GM12878 (cell line): ENCODE data around the gene IFNA2. TPM values are rescaled to one million over a fixed set of nuclear protein-coding genes. Genes with fewer than 3 reads are reported as not detected.

Experiments used
- ATAC-seq: fragments of 200-7000 bp; cut with Tn5 transposase; 3 replicates; pipeline ENCODE4 v1.9.1; 2020; ENCODE audit warnings: mild to moderate bottlenecking, moderate library complexity
- BruUV-seq: library from RNA; stranded (reverse); fragments of 400-500 nt; replicated peaks from 2 replicates; lab custom pipeline; 2021; lab: Mats Ljungman, UMichigan
- CTCF ChIA-PET: fragments of 300-600 bp; sonication (Branson Sonifier 250); formaldehyde crosslinking; extraction: SDS; loops from one replicate; lab custom pipeline; 2021; ENCODE audit warnings: inconsistent platforms; lab: Yijun Ruan, JAX
- POLR2A ChIA-PET: fragments of 350-600 bp; formaldehyde crosslinking; extraction: SDS; loops from one replicate; lab custom pipeline; 2021; ENCODE audit warnings: inconsistent platforms; lab: Charles Lee
- RAD21 ChIA-PET: fragments of 300-600 bp; sonication (Branson Sonifier 250); formaldehyde crosslinking; loops from one replicate; lab custom pipeline; 2023; ENCODE audit warnings: antibody characterized with exemption; ENCODE audit not compliant: unreplicated experiment; lab: Charles Lee
- SMC1A ChIA-PET: fragments of 300-600 bp; sonication (Branson Sonifier 250); formaldehyde crosslinking; loops from one replicate; lab custom pipeline; 2023; ENCODE audit not compliant: unreplicated experiment, uncharacterized antibody; lab: Charles Lee
- DNase-seq: peaks from one replicate; pipeline ENCODE4 v3.0.0-alpha.2; 2011; ENCODE audit warnings: low read depth, low spot score
- FAIRE-seq: peaks from 3 replicates; lab custom pipeline; 2011; peaks lifted over from hg19 to GRCh38; lab: Jason Lieb, UNC
- H2AFZ ChIP-seq: 2 replicates; pipeline ENCODE4 v1.6.0; 2011; ENCODE audit warnings: low read depth, low read length, control low read depth; ENCODE audit not compliant: control insufficient read depth
- H3K27ac ChIP-seq: 2 replicates; pipeline ENCODE4 v1.5.1; 2011; ENCODE audit warnings: control low read depth; ENCODE audit not compliant: control insufficient read depth, insufficient read depth
- H3K27me3 ChIP-seq, 2 experiments: replicated peaks in 1 of 2; 2 replicates each; pipeline versions ENCODE4 v1.6.0 to v1.6.1; 2011; ENCODE audit warnings: low read length in 1 of 2; ENCODE audit not compliant: control insufficient read depth in 2 of 2, insufficient read depth in 2 of 2
- H3K36me3 ChIP-seq, 2 experiments: 2 replicates each; pipeline ENCODE4 v1.5.1; 2011; ENCODE audit warnings: low read length in 1 of 2; ENCODE audit not compliant: control insufficient read depth in 2 of 2, insufficient read depth in 2 of 2
- H3K4me1 ChIP-seq: 2 replicates; pipeline ENCODE4 v1.6.1; 2011; ENCODE audit warnings: mild to moderate bottlenecking, low read length, moderate library complexity, mixed read lengths; ENCODE audit not compliant: control insufficient read depth, insufficient read depth
- H3K4me2 ChIP-seq: 2 replicates; pipeline ENCODE4 v1.6.0; 2011; ENCODE audit warnings: control low read depth; ENCODE audit not compliant: control insufficient read depth, insufficient read depth
- H3K4me3 ChIP-seq: fragments of 200-600 bp; sonication (generic); 2 replicates; pipeline ENCODE4 v1.5.1; 2016
- H3K79me2 ChIP-seq: 2 replicates; pipeline ENCODE4 v1.6.0; 2011; ENCODE audit warnings: low read length; ENCODE audit not compliant: control insufficient read depth, insufficient read depth
- H3K9ac ChIP-seq: 2 replicates; pipeline ENCODE4 v1.8.0; 2011; ENCODE audit warnings: low read length, control low read depth, mixed read lengths; ENCODE audit not compliant: control insufficient read depth, insufficient read depth
- H3K9me3 ChIP-seq: replicated peaks from 3 replicates; pipeline ENCODE4 v1.5.1; 2011; ENCODE audit warnings: mild to moderate bottlenecking, low read length; ENCODE audit not compliant: control insufficient read depth, insufficient read depth
- H4K20me1 ChIP-seq: 2 replicates; pipeline ENCODE4 v1.6.0; 2011; ENCODE audit not compliant: control insufficient read depth, insufficient read depth
- ATF3 ChIP-seq: IDR thresholded peaks from 2 replicates; pipeline ENCODE4 v1.6.1; 2011; ENCODE audit warnings: low read depth, mild to moderate bottlenecking, low read length, moderate library complexity, borderline replicate concordance; ENCODE audit errors: extremely low read depth
- CTCF ChIP-seq, 3 experiments: IDR thresholded peaks in 2 of 3; conservative IDR thresholded peaks in 1 of 3; 2 replicates each; pipeline ENCODE4 v1.5.1; 2011; ENCODE audit warnings: low read depth in 3 of 3, low read length in 3 of 3, mild to moderate bottlenecking in 3 of 3, control low read depth in 2 of 3, moderate library complexity in 2 of 3, inconsistent platforms in 1 of 3, mixed read lengths in 1 of 3; ENCODE audit not compliant: control insufficient read depth in 2 of 3, insufficient read depth in 1 of 3; ENCODE audit errors: extremely low read depth in 1 of 3
- HDAC6 ChIP-seq: fragments of 200-600 bp; sonication (generic); IDR thresholded peaks from one replicate; pipeline ENCODE4 v1.8.0; 2017; ENCODE audit warnings: antibody characterized with exemption; ENCODE audit not compliant: unreplicated experiment
- HDGF ChIP-seq: fragments of 450-650 bp; IDR thresholded peaks from 2 replicates; pipeline ENCODE4 v1.6.1; 2016; ENCODE audit warnings: antibody characterized with exemption
- KAT2A ChIP-seq: conservative IDR thresholded peaks from 2 replicates; pipeline ENCODE4 v1.6.1; 2011; ENCODE audit warnings: low read depth, low read length; ENCODE audit not compliant: control insufficient read depth
- MAX ChIP-seq: IDR thresholded peaks from 2 replicates; pipeline ENCODE4 v1.6.1; 2012; ENCODE audit warnings: low read depth, low read length, improper control_type of control experiment
- NFYA ChIP-seq: IDR thresholded peaks from 2 replicates; pipeline ENCODE4 v1.6.1; 2011; ENCODE audit warnings: low read depth, mild to moderate bottlenecking, low read length, improper control_type of control experiment, borderline replicate concordance
- RBBP5 ChIP-seq: fragments of 200-600 bp; sonication (generic); conservative IDR thresholded peaks from 2 replicates; pipeline ENCODE4 v1.6.1; 2016
- SIX5 ChIP-seq: IDR thresholded peaks from 2 replicates; pipeline ENCODE4 v1.6.1; 2011; ENCODE audit warnings: mild to moderate bottlenecking, low read depth, low read length, moderate library complexity; ENCODE audit not compliant: severe bottlenecking
- SMARCA5 ChIP-seq: fragments of 450-650 bp; IDR thresholded peaks from 2 replicates; pipeline ENCODE4 v1.6.1; 2017; ENCODE audit warnings: mild to moderate bottlenecking
- WGBS: methylation state at CpG from one replicate; pipeline ENCODE4 v1.1.6; 2016; ENCODE audit warnings: low lambda C conversion rate; ENCODE audit not compliant: insufficient replicate concordance, insufficient coverage; ENCODE audit errors: missing lambda C conversion rate; 5-methylcytosine and 5-hydroxymethylcytosine counted together
- in situ Hi-C: fragments of 300-500 bp; cut with MboI; formaldehyde crosslinking; loops from 9 replicates; pipeline ENCODE4 v1.14.3; 2018; ENCODE audit warnings: mixed read lengths
- intact Hi-C: fragments of 100-400 bp; cut with micrococcal nuclease; formaldehyde crosslinking; loops from one replicate; pipeline ENCODE4 v1.14.2; 2022; ENCODE audit not compliant: unreplicated experiment
- polyA plus RNA-seq, 11 experiments: library from polyadenylated mRNA; depleted of rRNA in 4 of 11; unstranded in 6 of 11; stranded (reverse) in 5 of 11; fragments of >200 nt; fragmentation: Nextera tagmentation in 4 of 11; fragmentation: Illumina TruSeq in 1 of 11; extraction: Ambion mirVana in 4 of 11; extraction: Trizol in 1 of 11; gene quantifications; 1 replicate in 1 of 11; 2 replicates in 10 of 11; pipeline versions ENCODE4 v1.2.1 to v1.2.3, GENCODE V29; 2011 to 2016; ENCODE audit warnings: inconsistent platforms in 2 of 11, missing spikeins in 2 of 11, low read depth in 1 of 11
- total RNA-seq, 4 experiments: library from RNA; depleted of rRNA in 3 of 4; stranded (reverse); fragments of >200 nt in 3 of 4; fragmentation: Illumina TruSeq in 1 of 4; extraction: Trizol in 1 of 4; gene quantifications; 2 replicates each; pipeline versions ENCODE4 v1.2.1 to v1.2.3, GENCODE V29; 2013 to 2021

IFNA2 gene
- total and polyA plus RNA-seq, 10 of the 15 experiments (the other 5 are each of a cell fraction or from before 2014, with no cell fraction given) = 0.26 to 2.8 (median 0.66) TPM; not detected in 2

GRCh38 chr9:21395778-21396717, 10.8 kb upstream of the IFNA2 start (continued):
- TF ChIP-seq SMARCA5 = peak; percentile 89
- no peak for TF ChIP-seq NFYA
- no peak for TF ChIP-seq ATF3
- no peak for TF ChIP-seq RBBP5
- no peak for TF ChIP-seq KAT2A
- no peak for TF ChIP-seq HDAC6
- no peak for TF ChIP-seq MAX
- no peak for TF ChIP-seq HDGF

- intact Hi-C loops = no loop called here
- Histone ChIP-seq H2AFZ (no peak overlapping the region), H3K27ac (no peak overlapping the region)
- POLR2A ChIA-PET = no interaction called here
- SMC1A ChIA-PET = interaction anchor here (1.1 to 10.4 kb wide), 7 partner anchors 11 to 74 kb away, joined by 3 to 205 read pairs (median 13); partner anchors contain the start of gene KLHL9
- FAIRE-seq = peak; percentile 74
- DNase-seq = no peak
- TF ChIP-seq CTCF (IDR thresholded peaks at IDR 0.05 in 2 of 3, conservative IDR thresholded peaks at IDR 0.05 in 1 of 3; ENCODE audit: control insufficient read depth in 2 of 3, extremely low read depth in 1 of 3, insufficient read depth in 1 of 3, low read depth in 3 of 3, low read length in 3 of 3) (peak in 2 of 3 experiments; percentile 49 to 57; a peak in 3 of 6 replicates), SIX5 (no peak)
- TF ChIP-seq, all 136 proteins: peak for 1
- Histone ChIP-seq H3K4me2 (no peak overlapping the region), H3K9me3 (no peaks in the 10 kb centered on the region), H3K79me2 (no peaks in the 10 kb centered on the region), H3K4me3 (no peak overlapping the region), H3K9ac (no peak overlapping the region), H3K27me3 (no peaks in the 10 kb centered on the region), H3K36me3 (no peaks in the 10 kb centered on the region), H3K4me1 (peaks cover 3% of the 10 kb centered on the region; the same call in 1 of the 2 replicates), H4K20me1 (no peaks in the 10 kb centered on the region)
- RAD21 ChIA-PET = interaction anchor here (1.3 to 4.9 kb wide), 6 partner anchors 11 to 74 kb away, joined by 3 to 43 read pairs (median 6); partner anchors contain the start of gene KLHL9
- BruUV-seq = no TSS peak
- in situ Hi-C loops = loop anchor here (5.0 kb wide), 1 partner anchor 60 kb away; no protein-coding TSS in a partner anchor
- CTCF ChIA-PET = interaction anchor here (0.8 to 10.0 kb wide), 8 partner anchors 13 to 140 kb away, joined by 3 to 256 read pairs (median 6); partner anchors contain the start of gene KLHL9
- WGBS = 34% methylated on average over 6 of the region's 6 CpGs
- peak; percentile 94 for ATAC-seq
These were observed 7.1 kb upstream of the IFNA2 start for GRCh38 chr9:21392270-21392669.
